ENCODE data around the gene ZNF354C.

Gene ZNF354C

GRCh38 chr5:179114756-179115155, 54.6 kb downstream of the ZNF354C start:
- no peak for DNase-seq

DNA sequence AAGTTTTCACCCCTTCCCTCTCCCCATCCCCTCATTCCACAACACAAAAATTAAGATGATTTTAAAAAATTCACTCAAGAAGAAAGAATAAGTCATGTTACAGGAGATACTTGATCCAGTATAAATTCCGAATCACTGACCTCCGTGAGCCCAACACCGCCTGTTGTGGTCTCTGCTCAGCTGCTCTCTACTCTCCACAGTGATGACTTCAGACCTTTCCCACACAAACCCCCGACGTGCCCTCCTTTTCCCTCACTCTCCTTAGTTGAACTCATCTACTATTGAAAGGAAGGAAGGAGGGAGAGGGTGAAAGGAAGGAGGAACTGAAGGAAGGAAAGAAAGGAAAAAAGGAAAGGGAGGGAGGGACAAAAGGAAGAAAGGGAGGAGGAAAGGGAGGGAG, 55.1 kb downstream of the ZNF354C start:
- DNase-seq: no peak

DNA sequence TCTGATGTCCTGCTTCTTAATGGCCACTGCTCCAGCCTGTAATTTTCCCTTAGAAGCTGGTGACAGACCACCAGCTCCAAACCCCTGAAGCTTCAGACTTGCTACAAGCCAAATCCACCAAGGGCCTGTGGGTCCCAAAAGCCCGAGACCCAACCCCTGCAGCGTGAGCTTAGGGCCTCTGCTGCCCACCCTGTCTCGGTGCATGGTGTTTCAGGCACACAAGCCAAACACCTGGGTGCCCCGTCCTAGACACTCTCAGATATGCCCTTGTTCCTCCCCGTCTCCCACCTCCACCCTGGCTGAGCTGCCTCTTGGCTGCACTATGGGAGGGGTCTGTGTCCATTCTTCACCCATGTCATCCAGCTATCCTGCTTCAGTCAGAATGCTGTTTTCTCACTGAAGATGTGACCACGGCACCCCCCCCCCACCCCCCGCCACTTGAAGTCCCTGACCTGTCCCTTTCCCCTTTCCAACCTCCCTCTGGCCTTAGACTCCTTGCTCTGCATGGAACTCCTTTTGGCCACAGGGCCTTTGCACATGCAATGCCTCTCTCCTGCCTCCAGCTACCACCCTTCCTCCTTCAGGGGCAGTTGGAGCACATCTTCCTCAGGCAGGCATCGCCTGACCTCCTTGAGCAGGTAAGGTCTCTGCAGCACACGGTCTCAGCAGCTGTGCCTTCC, 55.8 kb downstream of the ZNF354C start:
- DNase-seq: no peak

- no peak for DNase-seq
Measured at GRCh38 chr5:179118338-179118737, 58.2 kb downstream of the ZNF354C start.

DNA sequence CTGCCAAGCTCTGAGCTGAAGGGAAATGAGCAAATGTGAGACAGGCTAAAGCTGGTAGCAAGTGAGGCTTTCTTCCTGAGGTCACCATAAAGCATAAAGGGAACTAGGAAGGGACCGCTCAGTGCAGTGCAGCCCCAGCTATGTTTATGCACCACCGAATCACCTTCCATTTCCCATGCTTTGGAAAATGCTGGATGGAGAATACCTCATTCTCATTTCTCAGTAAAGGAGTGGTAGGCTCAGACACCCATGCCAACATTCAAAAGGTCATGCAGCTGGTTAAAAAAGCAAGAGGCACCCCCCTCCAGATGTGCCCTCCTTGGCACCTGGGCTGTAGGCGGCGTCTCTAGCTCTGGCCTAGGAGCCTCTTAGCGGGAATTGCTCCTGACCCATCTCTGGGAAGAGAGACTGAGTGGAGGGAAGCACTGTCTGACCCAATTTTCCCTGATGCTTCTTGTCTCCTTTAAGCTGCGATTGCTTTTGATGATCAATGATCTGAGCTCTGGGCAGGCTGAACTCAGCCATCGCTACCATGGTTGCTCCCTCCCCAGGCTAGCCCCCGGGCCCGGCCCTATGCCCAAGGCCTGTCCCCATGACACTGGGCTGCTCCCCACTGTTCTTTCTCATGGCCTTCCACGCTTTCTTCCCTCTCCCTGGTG, 58.7 kb downstream of the ZNF354C start:
- no peak for DNase-seq

GRCh38 chr5:179119415-179120170, 59.4 kb downstream of the ZNF354C start:
- DNase-seq: no peak

DNA sequence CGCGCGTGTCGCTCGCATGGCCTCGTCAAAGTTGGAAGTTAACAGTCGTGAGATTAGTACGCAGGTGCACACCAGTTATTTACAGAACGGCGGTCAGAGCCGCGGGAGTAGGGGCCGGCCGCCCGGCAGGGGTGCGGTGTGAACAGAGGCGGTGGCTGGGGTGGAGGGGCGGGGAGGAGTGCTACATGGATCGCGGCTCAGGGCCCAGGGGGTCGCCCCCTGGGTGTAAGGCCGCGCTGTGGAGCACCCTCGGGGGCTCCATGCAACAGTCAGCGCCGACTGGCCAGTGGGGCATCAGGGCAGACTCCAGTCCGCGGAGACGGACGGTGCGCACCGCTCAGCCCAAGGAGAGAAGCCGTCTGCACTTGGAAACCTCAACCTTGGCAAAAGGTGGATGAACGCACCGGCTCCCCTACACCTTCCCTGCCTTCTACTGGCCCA, 60.3 kb downstream of the ZNF354C start:
- DNase-seq: no peak

- no peak for DNase-seq
Measured at GRCh38 chr5:179120951-179121666, 60.9 kb downstream of the ZNF354C start.

GRCh38 chr5:179121667-179122111, 61.5 kb downstream of the ZNF354C start:
- DNase-seq: no peak

GRCh38 chr5:179122411-179123108, 62.4 kb downstream of the ZNF354C start:
- DNase-seq: no peak

DNA sequence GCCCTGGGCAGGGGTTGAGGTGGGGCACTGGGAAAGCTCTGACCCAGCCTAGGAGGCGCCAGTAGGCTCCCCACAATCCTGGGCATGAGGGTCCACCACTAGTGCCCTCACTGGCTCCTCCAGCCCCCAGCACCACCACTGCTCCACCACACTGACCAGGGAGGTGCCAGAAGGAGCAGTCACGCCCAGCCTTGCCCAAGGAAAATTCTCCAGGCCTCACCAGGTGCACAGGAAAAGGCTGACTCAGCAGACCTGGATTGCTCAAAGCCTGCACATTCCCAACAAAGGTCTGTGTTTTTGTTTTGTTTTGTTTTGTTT, 62.9 kb downstream of the ZNF354C start:
- no peak for DNase-seq

DNA sequence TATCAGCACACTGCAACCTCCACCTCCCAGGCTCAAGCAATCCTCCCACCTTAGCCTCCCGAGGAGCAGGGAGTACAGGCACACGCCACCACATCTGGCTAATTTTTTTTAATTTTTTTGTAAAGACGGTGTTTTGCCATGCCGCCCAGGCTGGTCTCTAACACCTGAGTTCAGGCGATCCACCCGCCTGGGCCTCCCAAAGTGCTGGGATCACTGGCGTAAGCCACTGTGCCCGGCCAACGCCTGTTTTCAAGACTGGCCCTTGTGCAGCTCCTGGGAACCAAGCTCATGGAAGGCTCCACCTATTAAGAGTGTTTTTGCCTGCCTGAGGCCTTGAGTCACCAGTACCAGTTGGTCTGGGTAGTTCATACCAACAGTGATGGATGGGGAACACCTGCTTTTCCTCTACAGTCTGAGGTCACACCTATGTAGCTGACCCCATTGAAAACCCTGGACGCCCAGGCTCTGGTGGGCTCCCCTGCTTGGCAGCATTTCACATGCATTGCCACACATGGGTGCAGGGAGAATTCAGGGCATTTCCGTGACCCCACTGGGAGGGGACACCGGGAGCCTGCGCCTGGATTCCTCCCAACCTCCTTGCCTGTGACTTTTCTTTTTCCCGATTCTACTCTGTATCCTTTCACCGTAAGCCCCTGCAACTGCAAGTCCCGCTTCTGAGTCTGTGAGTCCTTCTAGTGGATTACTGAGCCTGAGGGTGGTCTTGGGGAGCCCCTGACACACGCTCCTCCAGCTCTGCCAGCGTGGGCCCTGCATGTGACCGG, 63.5 kb downstream of the ZNF354C start:
- DNase-seq: no peak

DNA sequence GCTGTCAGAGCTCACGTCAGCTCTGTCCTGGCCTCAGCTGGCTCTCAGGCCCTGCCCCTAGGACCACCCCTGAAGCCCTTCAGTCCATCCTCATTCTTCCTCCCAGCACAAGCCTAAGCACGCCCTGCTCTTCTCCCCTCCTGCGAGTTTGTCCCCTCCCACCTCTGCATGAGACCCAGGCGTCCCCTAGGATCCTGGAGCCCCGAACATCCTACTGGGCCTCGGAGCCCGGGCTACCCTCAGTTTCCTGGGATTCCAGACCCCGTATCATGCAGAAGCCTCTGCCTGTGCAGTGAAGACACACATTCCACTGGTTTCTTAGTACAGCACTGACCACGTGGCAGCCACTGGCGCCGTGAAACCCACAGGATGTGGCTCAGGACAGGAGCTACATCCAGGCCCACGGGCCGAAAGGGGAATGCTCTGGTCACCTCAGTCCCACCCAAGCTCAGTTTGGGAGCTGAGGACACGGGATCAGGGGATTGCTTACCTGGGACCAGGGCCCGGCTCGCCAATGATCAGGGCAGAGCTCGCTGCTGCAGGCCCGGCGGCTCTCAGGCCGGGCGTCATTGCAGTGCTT, 64.2 kb downstream of the ZNF354C start:
- no peak for DNase-seq

DNA sequence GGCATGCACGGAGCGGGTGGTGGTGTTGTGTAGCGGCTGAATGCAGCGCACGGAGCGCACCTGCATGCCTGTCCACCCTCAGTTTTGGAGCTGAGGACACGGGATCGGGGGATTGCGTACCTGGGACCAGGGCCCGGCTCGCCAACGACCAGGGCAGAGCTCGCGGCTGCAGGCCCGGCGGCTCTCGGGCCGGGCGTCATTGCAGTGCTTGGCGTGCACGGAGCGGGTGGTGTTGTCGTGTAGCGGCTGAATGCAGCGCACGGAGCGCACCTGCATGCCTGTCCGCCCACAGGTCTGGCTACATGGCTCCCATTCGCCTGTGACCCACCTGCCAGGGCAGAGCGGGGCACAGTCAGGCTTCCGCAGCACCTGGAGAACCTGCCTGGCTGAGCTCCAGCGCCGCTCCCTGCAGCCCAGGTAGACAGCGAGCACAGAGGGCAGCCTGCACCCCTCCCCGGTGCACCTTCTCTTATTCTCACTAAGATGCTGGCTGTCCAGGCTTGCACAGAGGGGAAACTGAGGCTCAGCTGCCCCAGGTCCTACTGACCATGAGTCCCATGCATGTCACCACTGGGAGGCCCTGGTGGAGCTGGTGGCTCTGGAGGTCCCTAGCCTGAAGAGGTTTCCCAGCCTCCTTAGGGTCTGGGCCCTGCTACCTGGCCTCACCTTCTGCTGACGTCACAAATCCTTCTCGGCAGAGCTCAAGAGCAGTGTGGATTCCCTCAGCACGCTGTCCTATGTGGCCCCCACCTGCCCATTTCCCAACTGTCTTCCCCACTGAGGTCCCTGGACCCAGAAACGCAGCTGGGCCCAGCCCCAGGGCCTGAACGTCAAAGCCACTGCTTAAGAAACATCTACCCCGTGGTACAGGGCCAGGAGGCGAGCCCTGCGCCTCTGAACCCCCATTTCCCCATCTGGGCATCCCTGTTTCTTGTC, 64.9 kb downstream of the ZNF354C start:
- no peak for DNase-seq

DNA sequence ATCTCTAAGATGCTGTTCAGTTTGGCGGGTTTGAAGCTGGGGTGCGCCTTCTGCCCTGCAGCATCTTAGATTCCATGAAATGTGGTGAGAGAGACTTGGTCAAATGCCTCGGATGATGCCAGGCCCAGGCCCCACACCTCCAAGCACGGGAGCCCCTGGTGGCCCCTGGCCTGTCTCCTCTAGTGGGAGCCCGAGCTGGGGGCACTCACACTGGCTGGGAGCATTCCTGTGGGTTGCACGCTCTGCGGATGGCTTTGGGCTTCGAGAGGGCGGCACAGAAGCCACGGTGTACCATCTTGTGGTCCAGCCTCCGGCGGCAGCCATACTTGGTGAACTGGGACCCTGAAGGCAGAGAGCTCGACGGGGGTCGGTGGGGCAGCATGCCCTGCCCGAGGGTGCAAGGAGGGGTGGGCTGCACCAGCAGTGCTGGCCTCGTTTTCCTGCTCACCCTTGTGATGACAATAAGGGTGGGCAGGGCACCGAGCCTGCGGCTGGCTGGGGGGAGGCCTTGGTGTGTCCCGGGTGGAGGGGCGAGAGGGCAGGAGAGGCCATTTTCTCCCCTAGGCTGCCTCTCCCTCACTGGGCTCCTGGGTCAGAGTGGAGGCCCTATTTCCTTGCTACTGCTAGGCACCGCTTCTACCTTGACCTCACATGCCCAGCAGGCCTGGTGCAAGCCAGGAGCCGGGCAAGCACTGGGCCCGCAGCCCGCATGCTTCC, 65.8 kb downstream of the ZNF354C start:
- no peak for DNase-seq

- no peak for DNase-seq
Measured at GRCh38 chr5:179126506-179126991, 66.4 kb downstream of the ZNF354C start.

GRCh38 chr5:179127136-179128040, 67.2 kb downstream of the ZNF354C start:
- no peak for DNase-seq

GRCh38 chr5:179128041-179128365, 67.8 kb downstream of the ZNF354C start:
- DNase-seq: no peak

DNA sequence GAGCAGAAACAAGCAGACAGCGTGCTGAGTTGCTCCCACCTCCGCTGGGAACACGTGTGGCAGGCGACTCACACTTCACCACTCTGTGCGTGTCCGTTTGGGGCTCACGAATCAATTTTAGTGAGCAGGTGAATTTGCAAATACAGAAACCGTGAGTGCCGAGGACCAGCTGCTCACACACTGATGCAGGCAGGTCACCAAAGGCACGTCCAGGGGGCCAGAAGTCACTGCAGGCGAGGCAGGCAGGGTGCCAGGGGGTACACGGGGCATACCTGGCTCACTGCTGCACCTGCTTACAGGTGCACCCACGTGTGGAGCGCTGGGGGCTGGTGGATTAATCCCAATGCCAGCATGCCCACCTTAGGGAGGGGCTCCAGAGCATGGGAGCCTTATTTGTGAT, 68.8 kb downstream of the ZNF354C start:
- no peak for DNase-seq
